ENCODE measurements around the gene TMEM154. TPM values are rescaled to one million over a fixed set of nuclear protein-coding genes. Genes with fewer than 3 reads are reported as not detected.

TMEM154 gene
- total RNA-seq, 1 donor from 2014 or later, result 0.46 TPM

DNA sequence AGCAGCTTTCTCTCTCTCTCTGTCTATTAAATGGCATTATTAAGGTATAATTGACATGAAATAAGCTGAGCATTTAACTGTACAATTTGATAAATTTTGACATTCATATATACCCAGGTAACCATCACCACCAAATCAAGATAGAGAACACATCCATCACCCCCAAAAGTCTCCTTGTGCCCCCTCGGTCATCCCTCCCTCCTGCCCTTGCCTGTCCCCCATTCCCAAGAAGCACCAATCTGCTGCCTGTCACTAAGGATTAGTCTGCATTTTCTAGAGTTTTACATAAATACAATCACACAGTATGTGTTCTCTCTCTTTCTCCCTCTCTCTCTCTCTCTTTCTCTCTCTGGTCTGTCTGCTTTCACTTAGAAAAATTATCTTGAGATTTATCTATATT is 25.0 kb upstream of the TMEM154 start:
- H3K27me3 Mint-ChIP-seq, result peaks cover 14% of the 10 kb centered on the region
- no peak overlapping the region for H3K4me3 Mint-ChIP-seq (ENCODE audit: low read depth)
- H3K27ac Mint-ChIP-seq, result no peak overlapping the region
- peaks cover 2% of the 10 kb centered on the region for H3K9me3 Mint-ChIP-seq (ENCODE audit: low read depth)
- no peaks in the 10 kb centered on the region for H3K36me3 Mint-ChIP-seq (ENCODE audit: insufficient read depth)
- no peak for DNase-seq (ENCODE audit: low spot score, unreplicated experiment)
- TF ChIP-seq, protein P1, sequence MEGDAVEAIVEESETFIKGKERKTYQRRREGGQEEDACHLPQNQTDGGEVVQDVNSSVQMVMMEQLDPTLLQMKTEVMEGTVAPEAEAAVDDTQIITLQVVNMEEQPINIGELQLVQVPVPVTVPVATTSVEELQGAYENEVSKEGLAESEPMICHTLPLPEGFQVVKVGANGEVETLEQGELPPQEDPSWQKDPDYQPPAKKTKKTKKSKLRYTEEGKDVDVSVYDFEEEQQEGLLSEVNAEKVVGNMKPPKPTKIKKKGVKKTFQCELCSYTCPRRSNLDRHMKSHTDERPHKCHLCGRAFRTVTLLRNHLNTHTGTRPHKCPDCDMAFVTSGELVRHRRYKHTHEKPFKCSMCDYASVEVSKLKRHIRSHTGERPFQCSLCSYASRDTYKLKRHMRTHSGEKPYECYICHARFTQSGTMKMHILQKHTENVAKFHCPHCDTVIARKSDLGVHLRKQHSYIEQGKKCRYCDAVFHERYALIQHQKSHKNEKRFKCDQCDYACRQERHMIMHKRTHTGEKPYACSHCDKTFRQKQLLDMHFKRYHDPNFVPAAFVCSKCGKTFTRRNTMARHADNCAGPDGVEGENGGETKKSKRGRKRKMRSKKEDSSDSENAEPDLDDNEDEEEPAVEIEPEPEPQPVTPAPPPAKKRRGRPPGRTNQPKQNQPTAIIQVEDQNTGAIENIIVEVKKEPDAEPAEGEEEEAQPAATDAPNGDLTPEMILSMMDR (IDR thresholded peaks at IDR 0.05; ENCODE audit: unreplicated experiment), result no peak
- peaks cover 19% of the 10 kb centered on the region for H3K4me1 Mint-ChIP-seq (ENCODE audit: low read depth)

DNA sequence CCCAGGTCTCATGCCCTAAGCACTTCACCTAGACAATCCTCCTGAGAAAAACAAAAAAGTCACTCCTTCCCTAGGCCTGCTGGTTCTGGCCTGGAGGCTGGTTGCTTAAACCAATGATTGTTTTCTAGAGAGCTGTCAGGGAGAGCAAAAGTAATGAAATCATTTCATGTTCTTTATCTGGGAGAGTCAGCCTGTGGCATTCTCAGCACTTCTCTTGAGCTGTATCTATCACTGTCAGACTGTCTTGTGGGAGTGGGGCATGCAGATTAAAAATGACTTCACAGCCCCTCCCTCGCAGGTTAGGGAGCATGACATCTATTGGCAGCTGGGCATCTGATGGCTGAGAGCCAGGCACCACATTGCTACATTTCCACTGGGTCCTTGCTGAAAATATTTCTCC is 20.4 kb upstream of the TMEM154 start:
- no peak overlapping the region for H3K27ac Mint-ChIP-seq
- peaks cover 14% of the 10 kb centered on the region for H3K27me3 Mint-ChIP-seq
- H3K4me3 Mint-ChIP-seq (ENCODE audit: low read depth), result no peak overlapping the region
- TF ChIP-seq, protein P1 (IDR thresholded peaks at IDR 0.05; ENCODE audit: unreplicated experiment), result no peak
- H3K36me3 Mint-ChIP-seq (ENCODE audit: insufficient read depth), result no peaks in the 10 kb centered on the region
- DNase-seq (ENCODE audit: low spot score, unreplicated experiment), result no peak
- peaks cover 2% of the 10 kb centered on the region for H3K9me3 Mint-ChIP-seq (ENCODE audit: low read depth)
- H3K4me1 Mint-ChIP-seq (ENCODE audit: low read depth), result peaks cover 8% of the 10 kb centered on the region

DNA sequence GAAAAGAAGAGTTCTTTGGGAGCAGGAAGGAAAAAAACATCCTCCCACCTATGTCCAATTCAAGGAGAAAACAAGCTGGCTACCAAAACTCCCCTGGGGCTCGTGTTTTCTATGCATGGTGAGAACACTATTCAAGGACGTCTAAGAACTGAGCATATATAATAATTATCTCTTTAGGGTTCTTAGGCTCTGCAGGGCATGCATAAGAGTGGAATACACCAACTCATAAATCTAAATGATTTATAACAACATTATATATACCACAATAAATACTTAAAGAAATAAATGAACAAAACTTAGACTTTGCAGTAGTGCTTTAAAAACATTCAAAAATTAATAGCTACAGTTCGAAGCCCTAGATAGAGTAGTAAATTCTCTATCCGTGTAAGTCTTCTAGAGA is 19.5 kb upstream of the TMEM154 start:
- H3K9me3 Mint-ChIP-seq (ENCODE audit: low read depth), result peaks cover 2% of the 10 kb centered on the region
- H3K4me3 Mint-ChIP-seq (ENCODE audit: low read depth), result no peak overlapping the region
- H3K36me3 Mint-ChIP-seq (ENCODE audit: insufficient read depth), result no peaks in the 10 kb centered on the region
- H3K4me1 Mint-ChIP-seq (ENCODE audit: low read depth), result peaks cover 8% of the 10 kb centered on the region
- DNase-seq (ENCODE audit: low spot score, unreplicated experiment), result no peak
- peaks cover 14% of the 10 kb centered on the region for H3K27me3 Mint-ChIP-seq
- H3K27ac Mint-ChIP-seq, result no peak overlapping the region
- TF ChIP-seq, protein P1 (IDR thresholded peaks at IDR 0.05; ENCODE audit: unreplicated experiment), result no peak

DNA sequence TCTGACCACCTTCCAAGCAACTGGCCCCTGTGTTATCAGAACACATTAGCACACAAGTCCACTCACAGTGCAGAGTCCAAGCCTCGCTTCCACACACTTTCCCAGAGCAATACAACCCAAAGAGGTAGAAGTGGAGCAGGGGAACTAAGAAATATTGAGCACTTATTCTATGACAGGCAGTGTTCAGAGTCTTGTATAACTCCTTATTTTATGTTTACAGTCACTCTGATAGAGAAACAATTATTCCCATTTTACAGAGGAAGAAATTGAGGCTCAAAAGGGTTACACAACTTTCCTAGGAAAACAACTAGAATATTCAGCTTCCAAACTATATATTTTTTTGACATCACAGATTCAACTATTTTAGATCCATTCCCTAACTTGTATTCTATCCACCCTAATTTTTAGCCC is 18.3 kb upstream of the TMEM154 start:
- H3K9me3 Mint-ChIP-seq (ENCODE audit: low read depth), result no peaks in the 10 kb centered on the region
- peaks cover 8% of the 10 kb centered on the region for H3K4me1 Mint-ChIP-seq (ENCODE audit: low read depth)
- no peak overlapping the region for H3K4me3 Mint-ChIP-seq (ENCODE audit: low read depth)
- no peak for DNase-seq (ENCODE audit: low spot score, unreplicated experiment)
- peaks cover 14% of the 10 kb centered on the region for H3K27me3 Mint-ChIP-seq
- no peaks in the 10 kb centered on the region for H3K36me3 Mint-ChIP-seq (ENCODE audit: insufficient read depth)
- TF ChIP-seq, protein P1 (IDR thresholded peaks at IDR 0.05; ENCODE audit: unreplicated experiment), result no peak
- no peak overlapping the region for H3K27ac Mint-ChIP-seq

DNA sequence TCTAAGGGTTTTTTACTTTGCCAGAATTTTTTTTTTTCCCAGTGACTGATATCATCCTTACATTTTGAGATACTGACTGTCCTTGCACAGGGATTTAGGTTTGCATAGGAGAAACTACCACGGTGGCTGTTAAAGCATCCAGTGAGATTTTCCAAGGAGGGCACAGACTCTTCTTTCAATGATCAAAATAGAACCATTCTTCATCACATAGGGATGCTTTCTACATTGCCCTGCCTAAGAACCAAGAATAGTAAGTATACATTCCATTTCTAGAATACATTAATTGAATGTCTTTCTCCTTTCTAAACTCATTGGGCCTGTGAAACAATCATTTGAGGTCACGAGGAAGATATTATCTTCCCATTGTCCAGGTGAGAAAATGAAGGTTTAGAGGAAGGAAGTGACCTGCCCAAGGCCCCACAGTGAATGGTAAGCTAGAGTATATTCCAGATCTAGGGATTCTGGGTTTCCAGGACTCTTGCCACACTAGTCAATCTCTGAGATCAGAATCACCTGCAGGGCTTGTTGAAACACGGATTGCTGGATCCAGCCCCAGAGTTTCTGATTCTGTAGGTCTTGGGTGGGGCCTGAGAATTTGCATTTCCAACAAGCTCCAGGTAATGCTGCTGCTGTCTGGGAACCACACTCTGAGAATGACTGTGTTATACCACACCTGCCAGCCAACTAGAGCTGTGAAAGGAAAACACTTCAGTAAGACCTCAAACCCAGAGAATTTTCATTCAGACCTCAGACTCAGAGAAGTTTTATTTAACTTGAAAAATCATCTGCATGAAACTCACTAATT is 17.7 kb upstream of the TMEM154 start:
- TF ChIP-seq, protein P1 (IDR thresholded peaks at IDR 0.05; ENCODE audit: unreplicated experiment), result no peak
- Mint-ChIP-seq H3K4me1 (ENCODE audit: low read depth) (peaks cover 8% of the 10 kb centered on the region), H3K4me3 (ENCODE audit: low read depth) (no peak overlapping the region), H3K27me3 (peaks cover 14% of the 10 kb centered on the region), H3K36me3 (ENCODE audit: insufficient read depth) (no peaks in the 10 kb centered on the region), H3K9me3 (ENCODE audit: low read depth) (no peaks in the 10 kb centered on the region), H3K27ac (no peak overlapping the region)
- DNase-seq (ENCODE audit: low spot score, unreplicated experiment), result no peak
